Raji (cell line): Measurements from ENCODE around the gene C9orf72.

Source experiments
- POLR2A ChIP-seq: IDR thresholded peaks from 2 replicates; pipeline ENCODE4 v1.6.1; 2011; ENCODE audit warnings: low read depth, low read length, control low read depth; ENCODE audit not compliant: insufficient read depth

The C9orf72 gene, protein sequence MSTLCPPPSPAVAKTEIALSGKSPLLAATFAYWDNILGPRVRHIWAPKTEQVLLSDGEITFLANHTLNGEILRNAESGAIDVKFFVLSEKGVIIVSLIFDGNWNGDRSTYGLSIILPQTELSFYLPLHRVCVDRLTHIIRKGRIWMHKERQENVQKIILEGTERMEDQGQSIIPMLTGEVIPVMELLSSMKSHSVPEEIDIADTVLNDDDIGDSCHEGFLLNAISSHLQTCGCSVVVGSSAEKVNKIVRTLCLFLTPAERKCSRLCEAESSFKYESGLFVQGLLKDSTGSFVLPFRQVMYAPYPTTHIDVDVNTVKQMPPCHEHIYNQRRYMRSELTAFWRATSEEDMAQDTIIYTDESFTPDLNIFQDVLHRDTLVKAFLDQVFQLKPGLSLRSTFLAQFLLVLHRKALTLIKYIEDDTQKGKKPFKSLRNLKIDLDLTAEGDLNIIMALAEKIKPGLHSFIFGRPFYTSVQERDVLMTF

DNA sequence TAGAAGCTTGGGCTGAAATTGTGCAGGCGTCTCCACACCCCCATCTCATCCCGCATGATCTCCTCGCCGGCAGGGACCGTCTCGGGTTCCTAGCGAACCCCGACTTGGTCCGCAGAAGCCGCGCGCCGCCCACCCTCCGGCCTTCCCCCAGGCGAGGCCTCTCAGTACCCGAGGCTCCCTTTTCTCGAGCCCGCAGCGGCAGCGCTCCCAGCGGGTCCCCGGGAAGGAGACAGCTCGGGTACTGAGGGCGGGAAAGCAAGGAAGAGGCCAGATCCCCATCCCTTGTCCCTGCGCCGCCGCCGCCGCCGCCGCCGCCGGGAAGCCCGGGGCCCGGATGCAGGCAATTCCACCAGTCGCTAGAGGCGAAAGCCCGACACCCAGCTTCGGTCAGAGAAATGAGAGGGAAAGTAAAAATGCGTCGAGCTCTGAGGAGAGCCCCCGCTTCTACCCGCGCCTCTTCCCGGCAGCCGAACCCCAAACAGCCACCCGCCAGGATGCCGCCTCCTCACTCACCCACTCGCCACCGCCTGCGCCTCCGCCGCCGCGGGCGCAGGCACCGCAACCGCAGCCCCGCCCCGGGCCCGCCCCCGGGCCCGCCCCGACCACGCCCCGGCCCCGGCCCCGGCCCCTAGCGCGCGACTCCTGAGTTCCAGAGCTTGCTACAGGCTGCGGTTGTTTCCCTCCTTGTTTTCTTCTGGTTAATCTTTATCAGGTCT is at the start of gene C9orf72:
TSS of gene C9orf72 (minus strand) at position 564 of the 716 bp plus-strand sequence. CDS start 6,361 bp downstream, outside the sequence.
- peak; percentile 65 for TF ChIP-seq POLR2A

DNA sequence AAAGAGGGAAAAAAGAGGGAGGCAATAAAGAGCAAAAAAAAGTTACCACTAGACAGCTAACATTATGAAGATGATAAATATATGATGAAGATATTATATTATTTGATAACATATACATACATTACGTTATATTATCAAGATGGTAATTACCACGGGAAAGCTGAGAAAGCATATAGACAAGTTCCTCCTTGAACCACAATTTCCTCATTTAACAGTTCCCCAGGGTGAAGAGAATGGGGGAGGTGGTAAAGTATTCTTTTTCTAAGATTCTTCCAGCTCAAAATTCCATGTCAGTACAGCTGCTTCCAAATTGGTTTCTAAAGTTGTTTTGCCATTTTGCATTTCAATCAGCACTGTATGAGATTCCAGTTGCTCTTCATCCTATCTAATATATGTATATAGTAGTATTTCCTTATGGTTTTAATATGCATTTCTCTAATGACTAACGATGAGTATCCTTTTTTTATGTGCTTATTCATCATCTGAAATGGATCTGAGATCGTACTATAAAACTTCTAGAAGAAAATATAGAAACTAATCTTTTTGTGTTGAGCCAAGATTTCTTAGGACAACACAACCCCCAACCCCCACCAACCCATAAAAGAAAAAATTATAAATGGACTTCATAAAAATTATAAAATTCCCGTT is 49.5 kb upstream of the C9orf72 start:
- no peak for TF ChIP-seq POLR2A

DNA sequence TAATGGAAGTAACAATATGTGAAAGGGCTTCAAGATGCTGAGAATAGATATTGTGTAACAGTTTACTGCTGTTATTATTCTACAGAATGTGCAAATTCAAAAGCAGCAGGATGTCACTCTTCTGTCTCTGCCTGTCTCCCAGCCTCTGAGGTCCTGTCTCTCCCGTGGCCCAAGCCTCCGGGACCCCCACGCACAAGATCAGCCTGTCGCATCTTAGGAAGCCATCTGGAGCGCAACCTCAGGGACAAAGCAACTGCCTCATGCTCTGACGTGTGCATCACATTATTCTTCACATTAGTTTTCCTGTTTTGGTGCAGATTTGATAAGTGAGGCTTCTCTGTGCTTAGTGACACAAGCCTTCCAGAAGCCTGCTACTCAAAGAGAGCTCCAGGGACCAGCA is 46.5 kb upstream of the C9orf72 start:
- no peak for TF ChIP-seq POLR2A

DNA sequence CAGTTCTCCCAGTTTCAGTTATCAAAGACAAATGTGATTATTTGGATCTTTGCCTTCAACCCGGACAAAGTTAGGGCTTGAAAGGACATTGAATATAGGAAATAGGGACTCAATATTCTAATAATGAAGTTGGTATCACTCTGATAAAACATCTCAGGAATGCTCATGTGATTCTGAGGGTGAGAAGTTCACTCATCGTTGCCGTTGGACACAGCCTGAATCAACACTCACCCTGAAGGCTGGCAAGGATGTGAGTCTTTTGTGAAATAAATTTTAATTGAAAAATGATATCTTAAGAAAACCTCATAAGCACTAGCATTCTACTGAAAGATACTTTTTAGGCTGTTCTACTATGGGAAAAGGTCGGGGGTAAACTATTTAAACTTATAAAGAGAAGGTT is 44.8 kb upstream of the C9orf72 start:
- TF ChIP-seq POLR2A: no peak

DNA sequence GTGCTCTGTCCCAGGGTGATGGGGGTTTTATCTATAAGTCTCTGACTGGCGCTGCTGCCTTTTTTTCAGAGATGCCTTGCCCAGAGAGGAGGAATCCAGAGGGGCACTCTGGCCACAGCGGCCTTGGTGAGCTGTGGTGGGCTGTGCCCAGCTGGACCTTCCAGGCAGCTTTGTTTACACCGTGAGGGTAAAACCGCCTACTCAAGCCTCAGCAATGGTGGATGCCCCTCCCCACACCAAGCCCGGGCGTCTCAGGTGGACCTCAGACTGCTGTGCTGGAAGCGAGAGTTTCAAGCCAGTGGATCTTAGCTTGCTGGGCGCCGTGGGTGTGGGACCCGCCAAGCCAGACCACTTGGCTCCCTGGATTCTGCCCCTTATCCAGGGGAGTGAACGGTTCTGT is 41.3 kb upstream of the C9orf72 start:
- TF ChIP-seq POLR2A: no peak

DNA sequence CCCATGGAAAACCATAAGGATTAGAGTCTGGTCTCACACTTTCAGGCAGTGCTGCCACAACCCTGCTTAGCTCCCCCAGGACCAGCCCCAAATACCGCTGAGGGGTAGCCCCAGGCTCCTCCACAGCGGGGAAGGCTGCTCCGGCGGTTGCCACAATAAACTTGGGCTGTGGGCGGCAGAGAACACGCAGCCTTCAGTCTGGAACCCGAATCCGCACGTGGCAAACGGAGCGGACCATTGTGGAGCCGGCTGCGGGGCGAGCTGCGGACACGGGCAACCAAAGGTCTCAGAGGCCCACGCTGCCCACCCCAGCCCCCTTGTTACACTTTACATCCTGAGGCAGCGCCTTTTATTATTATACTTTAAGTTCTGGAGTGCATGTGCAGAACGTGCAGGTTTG is 37.3 kb upstream of the C9orf72 start:
- TF ChIP-seq POLR2A: no peak

DNA sequence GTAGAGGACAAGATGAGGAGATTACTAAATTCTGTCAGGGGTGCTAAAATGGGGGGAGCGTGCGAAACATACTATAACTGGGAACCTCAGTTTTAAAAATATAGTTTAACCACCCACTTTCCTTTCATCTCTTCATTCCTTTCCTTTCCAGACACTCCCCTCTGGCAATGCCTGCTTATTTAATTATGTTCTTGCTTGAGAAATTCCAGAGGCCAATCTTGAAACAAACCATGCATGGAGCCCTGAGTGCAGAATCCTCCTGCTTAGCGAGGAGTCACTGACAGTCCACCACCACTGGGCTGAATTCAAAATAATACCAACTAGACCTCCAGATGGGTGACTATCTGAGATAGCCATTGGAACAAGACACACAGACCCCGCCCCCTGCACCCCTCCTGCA is 29.7 kb upstream of the C9orf72 start:
- no peak for TF ChIP-seq POLR2A

DNA sequence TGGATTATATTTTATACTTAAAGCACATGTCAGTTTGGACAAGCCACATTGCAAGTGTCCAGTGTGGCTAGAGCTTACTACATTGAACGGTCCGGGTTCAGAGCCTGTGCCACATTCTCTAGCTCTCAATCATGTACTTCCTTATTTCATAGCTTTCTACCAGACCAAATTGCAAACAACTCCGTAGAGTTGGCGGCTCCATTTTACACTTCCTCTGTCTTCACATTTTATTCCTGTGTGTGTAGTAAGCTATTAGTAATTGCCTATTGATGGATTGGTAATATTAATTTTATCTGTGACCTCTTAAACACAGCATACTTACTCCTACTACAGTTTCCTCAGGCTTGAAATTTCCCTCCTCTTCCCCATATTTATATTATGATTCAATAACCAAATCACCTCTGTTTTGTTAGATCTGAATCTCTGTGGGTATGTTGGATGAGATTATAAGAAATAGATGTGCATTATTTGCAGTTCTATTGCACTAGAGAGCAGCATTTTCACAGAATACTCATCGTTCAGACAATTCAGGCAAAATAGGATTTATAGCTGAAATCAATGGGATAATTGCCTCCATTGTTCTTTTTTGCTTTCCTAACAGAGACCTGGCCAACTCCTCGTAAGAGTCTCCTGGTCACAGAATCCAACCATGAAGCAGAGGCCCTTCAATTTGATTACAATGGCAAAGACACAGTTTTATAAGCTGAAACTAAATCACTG is 29.0 kb upstream of the C9orf72 start:
- no peak for TF ChIP-seq POLR2A

DNA sequence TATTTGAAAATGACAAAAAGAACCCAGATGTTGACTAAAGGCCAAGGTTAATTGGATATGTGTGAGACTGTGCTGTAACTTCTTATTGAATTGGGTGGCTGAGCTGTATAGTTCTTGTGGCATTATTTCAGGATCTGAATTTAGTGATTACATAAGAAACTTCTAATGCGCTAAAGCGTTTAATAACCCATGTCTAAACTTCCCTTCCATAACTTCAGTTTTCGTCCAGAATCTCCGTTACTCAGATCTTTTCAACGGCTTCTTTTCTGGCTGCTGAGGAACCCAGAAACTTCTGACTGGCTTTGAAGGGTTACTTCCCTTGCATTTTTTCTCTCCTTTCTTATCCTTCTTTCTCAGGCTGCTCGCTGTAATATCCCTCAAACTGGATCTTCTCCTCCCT is 28.1 kb upstream of the C9orf72 start:
- TF ChIP-seq POLR2A: no peak

DNA sequence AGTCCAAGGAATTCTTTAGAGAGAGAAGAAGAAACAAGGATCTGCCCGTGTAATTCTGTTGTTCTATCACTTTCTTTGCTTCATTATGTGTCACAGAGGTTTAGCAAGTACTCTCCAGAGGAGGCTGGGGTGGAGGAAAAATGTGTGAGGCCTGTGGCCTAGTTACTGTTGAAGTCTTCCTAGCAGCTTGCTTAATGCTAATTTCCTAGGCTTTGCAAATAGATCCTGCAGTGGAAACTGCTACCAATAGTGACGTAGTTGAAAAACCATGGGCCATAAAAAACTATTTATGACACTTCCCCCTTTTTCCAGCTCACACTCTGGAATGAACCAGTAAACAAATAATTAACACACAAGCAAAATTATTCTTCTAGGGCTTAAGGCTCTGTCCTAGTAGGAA is 27.0 kb upstream of the C9orf72 start:
- TF ChIP-seq POLR2A: no peak

DNA sequence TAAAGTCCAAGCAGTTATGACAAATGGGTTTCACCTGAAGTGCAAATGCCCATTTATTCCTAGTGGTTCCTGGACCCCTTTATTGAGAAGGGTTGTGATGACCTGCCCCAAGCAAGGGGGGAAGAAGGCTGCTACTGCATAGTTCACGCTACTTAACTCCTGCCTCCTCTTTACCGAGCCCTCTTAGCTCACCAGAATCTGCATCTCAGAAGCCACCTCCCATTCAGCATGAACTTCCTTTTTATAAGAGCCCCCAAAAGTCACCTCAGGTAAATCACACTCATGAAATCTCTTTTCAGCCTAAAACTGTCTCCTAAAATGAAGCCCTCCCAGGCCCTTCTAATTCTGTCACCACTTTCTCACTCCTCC is 26.6 kb upstream of the C9orf72 start:
- no peak for TF ChIP-seq POLR2A

DNA sequence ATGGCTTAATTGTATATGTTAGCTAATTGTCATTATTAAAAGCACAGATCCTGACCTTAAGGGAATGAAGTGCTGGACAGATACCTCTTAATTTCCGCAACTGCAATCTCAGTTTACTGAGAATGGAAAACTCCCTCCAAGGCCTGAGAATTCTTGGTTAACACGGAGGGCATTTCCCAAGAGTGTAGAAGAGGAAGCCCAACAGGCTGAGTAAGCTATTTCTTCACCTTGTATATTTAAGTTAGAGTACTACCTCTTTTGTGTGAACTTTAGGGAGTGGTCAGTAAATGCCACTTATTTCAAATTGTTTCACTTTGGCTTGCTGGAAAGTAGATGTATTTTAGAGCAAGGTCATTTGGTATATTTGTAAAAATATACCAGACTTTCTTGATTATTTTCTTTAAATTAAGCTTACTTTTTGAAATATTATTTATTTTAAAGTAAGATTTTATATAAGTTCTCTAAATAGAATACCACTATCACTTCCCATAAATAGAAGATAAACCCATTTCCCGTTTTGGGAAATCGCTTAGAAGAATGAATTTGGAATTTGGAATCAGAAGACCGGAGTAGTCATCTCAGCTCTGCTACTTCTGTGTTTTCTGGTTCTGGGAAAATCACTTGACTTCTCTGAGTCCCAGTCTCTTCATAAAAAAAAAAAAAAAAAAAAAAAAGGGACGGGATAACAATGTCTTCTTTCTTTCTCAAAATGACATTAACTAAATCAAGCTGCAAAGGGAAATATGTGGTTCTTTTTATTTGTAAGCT is 26.0 kb upstream of the C9orf72 start:
- no peak for TF ChIP-seq POLR2A

DNA sequence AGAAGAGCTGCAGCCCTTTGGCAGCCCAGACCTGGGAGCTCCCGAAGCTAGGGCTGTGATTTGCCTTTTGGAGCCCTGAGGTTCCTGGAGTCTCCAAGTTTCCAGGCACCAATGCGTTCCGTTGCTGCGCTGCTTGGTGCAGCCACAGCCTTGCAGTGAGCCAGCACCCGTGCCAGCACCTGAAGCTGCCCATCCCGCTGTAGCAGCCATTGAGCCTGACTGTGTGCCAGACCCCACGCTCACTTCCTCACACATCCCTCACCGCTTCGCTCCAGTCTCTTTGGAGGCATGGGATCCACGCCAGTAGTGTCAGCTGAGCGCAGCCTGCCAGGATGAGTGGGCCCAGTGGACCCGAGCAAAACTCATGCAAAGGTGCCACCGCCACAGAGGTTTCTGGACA is 22.5 kb upstream of the C9orf72 start:
- TF ChIP-seq POLR2A: no peak

DNA sequence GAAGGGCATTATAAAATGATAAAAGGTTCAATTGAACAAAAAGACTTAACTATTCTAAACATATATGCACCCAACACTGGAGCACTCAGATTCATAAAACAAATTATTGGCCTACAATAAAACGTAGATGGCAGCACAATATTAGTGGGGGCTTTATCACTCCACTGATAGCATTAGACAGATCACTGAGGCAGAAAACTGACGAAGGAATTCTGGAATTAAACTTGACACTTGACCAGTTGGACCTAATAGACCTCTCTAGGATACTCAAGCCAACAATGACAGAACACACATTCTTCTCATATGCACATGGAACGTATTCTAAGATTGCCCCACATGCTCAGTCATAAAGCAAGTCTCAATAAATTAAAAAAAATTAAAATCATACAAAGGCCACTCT is 18.4 kb upstream of the C9orf72 start:
- no peak for TF ChIP-seq POLR2A

DNA sequence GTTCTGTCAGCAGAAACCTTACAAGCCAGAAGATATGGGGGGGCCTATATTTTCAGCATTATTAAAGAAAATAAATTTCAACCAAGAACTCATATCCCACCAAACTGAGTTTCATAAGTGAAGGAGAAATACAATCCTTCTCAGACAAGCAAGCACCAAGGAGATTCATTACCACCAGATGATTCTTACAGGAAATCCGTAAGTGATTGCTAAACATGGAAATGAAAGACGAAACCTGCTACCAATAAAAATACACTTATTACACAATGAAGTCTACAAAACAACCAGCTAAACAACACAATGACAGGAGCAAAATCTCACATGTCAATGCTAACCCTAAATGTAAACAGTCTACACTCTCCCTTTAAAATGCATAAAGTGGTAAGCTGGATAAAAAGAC is 17.8 kb upstream of the C9orf72 start:
- no peak for TF ChIP-seq POLR2A

DNA sequence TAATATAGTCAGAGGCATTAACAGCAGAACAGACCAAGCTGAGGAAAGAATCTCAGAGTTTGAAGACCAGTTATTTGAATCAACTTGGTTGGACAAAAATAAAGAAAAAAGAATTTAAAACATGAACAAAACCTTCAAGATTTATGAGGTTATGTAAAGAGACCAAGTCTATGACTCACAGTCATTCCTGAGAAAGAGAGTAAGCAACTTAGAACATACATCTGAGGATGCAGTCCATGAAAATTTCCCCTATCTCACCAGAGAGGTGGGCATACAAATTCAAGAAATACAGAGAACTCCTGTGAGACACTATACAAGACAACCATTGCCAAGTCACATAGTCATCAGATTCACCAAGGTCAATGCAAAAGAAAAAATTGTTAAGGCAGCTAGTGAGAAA is 17.4 kb upstream of the C9orf72 start:
- no peak for TF ChIP-seq POLR2A
